Caco-2 (cell line): Measurements from ENCODE around the gene LRIF1. TPM values are rescaled to one million over a fixed set of nuclear protein-coding genes. Genes with fewer than 3 reads are reported as not detected.

ENCODE experiments used
- BruUV-seq: library from RNA; stranded (reverse); fragments of 400-500 nt; replicated peaks from 2 replicates; lab custom pipeline; 2021; lab: Mats Ljungman, UMichigan
- CTCF ChIA-PET: fragments of 300-600 bp; sonication (Branson Sonifier 250); formaldehyde crosslinking; loops from one replicate; lab custom pipeline; 2022; ENCODE audit warnings: antibody characterized with exemption; lab: Charles Lee
- POLR2A ChIA-PET: fragments of 300-600 bp; sonication (Branson Sonifier 250); formaldehyde crosslinking; loops from one replicate; lab custom pipeline; 2022; ENCODE audit warnings: antibody characterized with exemption; lab: Charles Lee
- DNase-seq, 2 experiments: peaks; one replicate each; pipeline versions ENCODE4 v3.0.0 to v3.0.0-alpha.2; 2020 to 2022
- H3K27me3 ChIP-seq: replicated peaks from 2 replicates; pipeline ENCODE4 v1.6.0; 2011; ENCODE audit warnings: low read length; ENCODE audit not compliant: control insufficient read depth, insufficient read depth
- H3K36me3 ChIP-seq: 2 replicates; pipeline ENCODE4 v1.5.1; 2011; ENCODE audit warnings: low read length; ENCODE audit not compliant: control insufficient read depth, insufficient read depth
- H3K4me1 ChIP-seq: fragments of 250-450 bp; sonication (Bioruptor Pico); 2 replicates; pipeline ENCODE4 v1.5.1; 2020; ENCODE audit warnings: mild to moderate bottlenecking
- H3K4me3 ChIP-seq: 2 replicates; pipeline ENCODE4 v1.5.1; 2011; ENCODE audit warnings: low read depth, mild to moderate bottlenecking, control low read depth, low read length
- H3K9me3 ChIP-seq: fragments of 250-450 bp; sonication (Bioruptor Pico); 2 replicates; pipeline ENCODE4 v1.5.1; 2020; ENCODE audit warnings: mild to moderate bottlenecking, moderate library complexity
- H3K27ac Mint-ChIP-seq: one replicate; pipeline ENCODE4 v1.8.0; 2022; ENCODE audit warnings: mixed read lengths; ENCODE audit not compliant: unreplicated experiment
- H3K27me3 Mint-ChIP-seq: one replicate; pipeline ENCODE4 v1.8.0; 2022; ENCODE audit warnings: mixed read lengths; ENCODE audit not compliant: insufficient read depth, unreplicated experiment
- H3K36me3 Mint-ChIP-seq: one replicate; pipeline ENCODE4 v1.8.0; 2022; ENCODE audit warnings: mild to moderate bottlenecking, mixed read lengths; ENCODE audit not compliant: insufficient read depth, unreplicated experiment
- H3K4me1 Mint-ChIP-seq: one replicate; pipeline ENCODE4 v1.8.0; 2022; ENCODE audit warnings: low read depth, mixed read lengths; ENCODE audit not compliant: unreplicated experiment
- H3K4me3 Mint-ChIP-seq: one replicate; pipeline ENCODE4 v1.8.0; 2022; ENCODE audit warnings: mild to moderate bottlenecking, moderate library complexity, mixed read lengths; ENCODE audit not compliant: unreplicated experiment
- H3K9me3 Mint-ChIP-seq: one replicate; pipeline ENCODE4 v1.8.0; 2022; ENCODE audit warnings: mixed read lengths; ENCODE audit not compliant: unreplicated experiment
- CTCF ChIP-seq, 2 experiments: fragments of 200-600 bp in 1 of 2; IDR thresholded peaks; 1 replicate in 1 of 2; 2 replicates in 1 of 2; pipeline versions ENCODE4 v1.5.1 to v1.8.0; 2011 to 2022; ENCODE audit warnings: antibody characterized with exemption in 1 of 2, control low read depth in 1 of 2, inconsistent platforms in 1 of 2, low read depth in 1 of 2, low read length in 1 of 2, mild to moderate bottlenecking in 1 of 2, moderate library complexity in 1 of 2; ENCODE audit not compliant: insufficient read depth in 1 of 2, severe bottlenecking in 1 of 2, unreplicated experiment in 1 of 2
- intact Hi-C: fragments of 100-400 bp; cut with micrococcal nuclease; formaldehyde crosslinking; loops from one replicate; pipeline ENCODE4 v1.10.0; 2022; ENCODE audit not compliant: unreplicated experiment
- total RNA-seq: library from RNA; stranded (reverse); gene quantifications from 2 replicates; pipeline ENCODE4 v1.2.3, GENCODE V29; 2022

The LRIF1 gene
- total RNA-seq, 1 experiment from 2014 or later, result 31.7 TPM

- POLR2A ChIA-PET, result no interaction called here
- TF ChIP-seq CTCF (IDR thresholded peaks at IDR 0.05; ENCODE audit: insufficient read depth in 1 of 2, low read depth in 1 of 2, low read length in 1 of 2, severe bottlenecking in 1 of 2, unreplicated experiment in 1 of 2), result no peak
- no peaks in the 10 kb centered on the region for H3K27me3 Mint-ChIP-seq
- Histone ChIP-seq H3K9me3 (no peaks in the 10 kb centered on the region), H3K4me3 (no peak overlapping the region), H3K4me1 (no peaks in the 10 kb centered on the region), H3K36me3 (no peaks in the 10 kb centered on the region), H3K27me3 (no peaks in the 10 kb centered on the region)
- H3K4me3 Mint-ChIP-seq, result no peak overlapping the region
- H3K27ac Mint-ChIP-seq, result no peak overlapping the region
- DNase-seq, result no peak
- no peaks in the 10 kb centered on the region for H3K9me3 Mint-ChIP-seq
- CTCF ChIA-PET, result no interaction called here
- H3K4me1 Mint-ChIP-seq, result peaks cover 7% of the 10 kb centered on the region
- BruUV-seq, result no TSS peak
- intact Hi-C loops, result no loop called here
- H3K36me3 Mint-ChIP-seq, result no peaks in the 10 kb centered on the region
Observed at GRCh38 chr1:110918016-110918415, 45.7 kb downstream of the LRIF1 start.

GRCh38 chr1:110916669-110917306 lies 46.9 kb downstream of the LRIF1 start:
- Histone ChIP-seq H3K27me3 (no peaks in the 10 kb centered on the region), H3K4me1 (no peaks in the 10 kb centered on the region), H3K4me3 (no peak overlapping the region), H3K9me3 (no peaks in the 10 kb centered on the region), H3K36me3 (no peaks in the 10 kb centered on the region)
- H3K36me3 Mint-ChIP-seq, result no peaks in the 10 kb centered on the region
- no peak for DNase-seq
- H3K27ac Mint-ChIP-seq, result no peak overlapping the region
- no TSS peak for BruUV-seq
- POLR2A ChIA-PET, result no interaction called here
- intact Hi-C loops, result no loop called here
- CTCF ChIA-PET, result no interaction called here
- no peak for TF ChIP-seq CTCF (IDR thresholded peaks at IDR 0.05; ENCODE audit: insufficient read depth in 1 of 2, low read depth in 1 of 2, low read length in 1 of 2, severe bottlenecking in 1 of 2, unreplicated experiment in 1 of 2)
- H3K4me3 Mint-ChIP-seq, result no peak overlapping the region
- no peaks in the 10 kb centered on the region for H3K27me3 Mint-ChIP-seq
- no peaks in the 10 kb centered on the region for H3K9me3 Mint-ChIP-seq
- H3K4me1 Mint-ChIP-seq, result peaks cover 7% of the 10 kb centered on the region

DNA sequence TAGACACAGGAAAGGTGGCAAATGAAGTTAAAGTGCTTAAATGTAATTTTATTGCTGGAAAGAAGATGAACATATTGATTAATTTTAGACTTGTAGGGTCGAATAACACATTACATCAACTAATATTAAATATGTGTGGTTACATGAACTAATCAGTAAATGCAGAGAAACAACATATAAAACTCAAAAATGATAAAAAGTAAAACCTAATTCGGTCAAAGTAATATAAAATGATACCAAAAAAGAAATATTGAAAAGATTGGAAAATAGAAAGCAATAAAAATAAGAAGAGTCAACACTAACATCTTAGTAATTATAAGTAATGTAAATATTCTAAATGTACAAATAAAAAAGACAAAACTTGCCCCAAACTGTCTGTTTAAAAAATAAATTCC lies 47.5 kb downstream of the LRIF1 start:
- POLR2A ChIA-PET, result no interaction called here
- CTCF ChIA-PET, result no interaction called here
- no peaks in the 10 kb centered on the region for H3K9me3 ChIP-seq
- H3K4me3 ChIP-seq, result no peak overlapping the region
- no peaks in the 10 kb centered on the region for H3K4me1 ChIP-seq
- Mint-ChIP-seq H3K27ac (no peak overlapping the region), H3K4me1 (peaks cover 7% of the 10 kb centered on the region), H3K9me3 (no peaks in the 10 kb centered on the region), H3K27me3 (no peaks in the 10 kb centered on the region), H3K36me3 (no peaks in the 10 kb centered on the region), H3K4me3 (no peak overlapping the region)
- H3K36me3 ChIP-seq, result no peaks in the 10 kb centered on the region
- BruUV-seq, result no TSS peak
- no peak for DNase-seq
- intact Hi-C loops, result no loop called here
- no peaks in the 10 kb centered on the region for H3K27me3 ChIP-seq
- no peak for TF ChIP-seq CTCF (IDR thresholded peaks at IDR 0.05; ENCODE audit: insufficient read depth in 1 of 2, low read depth in 1 of 2, low read length in 1 of 2, severe bottlenecking in 1 of 2, unreplicated experiment in 1 of 2)
